Measurements from ENCODE around the gene KRT76.
"Not testable (repeated sequence)": the region's sequence is repeated elsewhere in the genome, so short reads cannot be mapped to it uniquely, and the experiment has no call there.

KRT76 gene

GRCh38 chr12:52779914-52780313 is 2.8 kb upstream of the KRT76 start:
- no peak for DNase-seq

DNA sequence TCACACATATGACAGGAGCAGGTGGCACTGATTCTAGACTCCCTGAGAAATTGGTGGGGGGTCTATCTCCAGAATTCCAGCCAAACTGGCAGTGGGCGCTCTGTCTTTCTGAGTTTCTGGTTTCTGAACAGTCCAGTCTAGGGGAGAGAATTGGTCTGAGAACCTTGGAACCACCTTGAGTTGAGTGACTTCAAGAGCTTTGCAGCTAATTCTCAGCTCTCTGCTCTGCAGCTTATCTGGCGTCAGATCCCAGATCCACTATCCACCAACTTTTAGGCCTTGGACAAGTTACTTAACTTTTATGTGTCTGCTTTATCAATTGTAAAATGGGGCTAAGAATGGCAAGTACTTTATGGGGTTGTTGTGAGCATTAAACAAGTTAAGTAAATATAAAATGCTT is 1.7 kb upstream of the KRT76 start:
- DNase-seq: no peak

- no peak for DNase-seq
These were observed 421 bp upstream of the KRT76 start for GRCh38 chr12:52777566-52777965.

- no peak for DNase-seq
These were observed 710 bp downstream of the KRT76 start for GRCh38 chr12:52776435-52776834.

DNA sequence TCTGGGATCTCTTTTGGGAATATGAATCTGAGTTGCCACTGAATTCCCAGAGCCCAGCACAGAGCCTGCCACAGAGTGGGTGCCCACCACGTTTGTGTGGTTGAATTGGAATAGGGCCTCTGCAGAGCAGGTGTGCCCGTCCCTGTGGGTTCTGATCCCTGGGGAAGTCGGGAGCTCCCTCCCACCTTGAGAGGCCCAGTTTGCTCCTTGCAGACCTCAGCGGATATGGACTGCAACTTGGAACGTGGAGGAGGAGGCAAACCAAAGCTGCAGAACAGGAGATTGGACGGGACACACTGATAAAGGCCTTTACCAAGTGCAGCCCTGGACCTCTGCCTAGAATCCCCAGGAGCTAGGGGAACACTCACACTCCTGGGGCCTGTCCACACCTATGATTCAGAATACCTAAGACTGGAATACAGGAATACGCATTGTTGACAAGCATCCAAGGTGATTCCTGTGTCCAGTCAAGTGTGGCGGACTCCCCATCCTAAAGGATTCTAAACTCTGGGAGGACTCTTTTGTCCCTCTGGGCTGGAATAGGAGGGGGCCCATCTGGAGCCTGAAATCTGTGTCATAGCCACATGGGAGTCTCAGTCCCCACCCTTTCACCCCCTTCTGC is 2.4 kb downstream of the KRT76 start:
- no peak for DNase-seq

DNA sequence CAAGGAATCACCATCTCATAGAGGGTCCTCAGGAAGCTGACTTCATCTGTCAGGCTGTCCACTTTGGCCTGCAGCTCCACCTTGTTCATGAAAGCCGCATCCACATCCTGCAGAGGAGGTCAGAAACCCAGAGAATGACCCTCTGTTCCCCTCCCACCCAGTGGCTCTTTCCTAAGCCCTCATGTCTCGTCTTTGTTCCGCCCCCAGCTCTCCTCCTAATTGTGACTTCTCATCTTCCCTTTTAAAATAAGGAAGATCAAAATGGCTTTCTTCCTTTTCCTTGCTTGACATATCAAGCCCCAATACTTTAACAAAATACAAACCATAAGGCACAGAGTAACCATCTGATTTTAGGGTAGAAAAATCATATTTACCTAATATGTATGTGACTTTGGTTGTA is 4.4 kb downstream of the KRT76 start:
- no peak for DNase-seq

DNA sequence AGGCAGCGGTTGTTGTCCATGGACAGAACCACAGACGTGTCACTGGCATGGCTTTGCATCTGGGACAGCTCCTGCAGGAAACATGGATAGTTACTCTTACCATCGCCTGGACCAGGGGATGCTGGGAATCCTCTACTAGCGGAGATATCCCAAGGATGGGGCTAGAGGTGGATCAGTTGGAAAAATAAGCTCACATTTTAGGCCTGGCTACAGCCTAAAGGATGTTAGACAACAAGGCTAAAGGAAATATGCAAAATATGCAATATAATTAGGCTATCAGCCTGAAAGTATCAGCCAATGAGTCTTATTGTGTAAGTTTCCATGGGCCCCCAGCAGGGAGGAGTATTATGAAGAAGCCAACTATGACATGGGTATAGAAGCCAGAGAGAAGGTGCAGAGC is 5.0 kb downstream of the KRT76 start:
- DNase-seq: no peak

DNA sequence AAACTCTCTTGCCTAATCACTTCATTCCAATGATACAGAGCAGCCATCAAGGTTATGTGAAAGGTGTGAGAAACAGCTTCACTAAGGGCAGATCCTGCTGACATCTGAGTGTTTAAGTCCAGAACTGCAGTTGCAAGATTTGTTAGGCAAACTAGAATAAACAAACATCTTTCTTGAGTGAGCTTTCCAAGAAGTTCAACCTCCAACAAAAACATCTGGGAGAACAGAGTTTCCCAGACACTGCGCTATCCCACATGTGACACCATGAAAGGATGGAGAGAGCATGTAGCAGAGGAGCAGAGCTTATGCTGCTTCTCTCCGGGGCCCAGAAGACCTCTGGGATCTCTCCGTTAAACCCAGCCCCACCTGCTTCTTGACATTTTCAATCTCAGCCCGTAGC is 5.6 kb downstream of the KRT76 start:
- DNase-seq: no peak

- no peak for DNase-seq
These were observed 6.1 kb downstream of the KRT76 start for GRCh38 chr12:52771088-52771487.

- no peak for DNase-seq
These were observed 7.2 kb downstream of the KRT76 start for GRCh38 chr12:52769946-52770345.

DNA sequence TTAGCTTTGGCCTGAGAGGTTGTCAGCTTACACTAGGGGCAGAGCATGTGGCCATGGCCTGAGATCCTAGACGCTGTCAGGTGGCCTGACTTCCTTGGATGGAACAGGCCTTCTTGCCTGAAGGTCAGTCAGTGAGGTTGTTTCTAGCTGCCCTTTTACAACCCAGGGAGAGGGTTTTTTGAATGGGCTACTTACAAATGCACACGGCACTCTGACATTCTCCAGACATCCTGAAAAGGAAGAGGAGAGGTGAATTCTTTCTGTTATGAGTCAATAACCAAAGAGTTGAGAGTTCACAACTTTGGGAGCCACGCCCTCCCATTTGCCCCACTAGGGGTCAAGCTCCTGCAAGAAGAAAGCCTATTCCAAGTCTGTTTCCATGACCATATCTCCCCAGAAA is 7.8 kb downstream of the KRT76 start:
- DNase-seq: no peak

DNA sequence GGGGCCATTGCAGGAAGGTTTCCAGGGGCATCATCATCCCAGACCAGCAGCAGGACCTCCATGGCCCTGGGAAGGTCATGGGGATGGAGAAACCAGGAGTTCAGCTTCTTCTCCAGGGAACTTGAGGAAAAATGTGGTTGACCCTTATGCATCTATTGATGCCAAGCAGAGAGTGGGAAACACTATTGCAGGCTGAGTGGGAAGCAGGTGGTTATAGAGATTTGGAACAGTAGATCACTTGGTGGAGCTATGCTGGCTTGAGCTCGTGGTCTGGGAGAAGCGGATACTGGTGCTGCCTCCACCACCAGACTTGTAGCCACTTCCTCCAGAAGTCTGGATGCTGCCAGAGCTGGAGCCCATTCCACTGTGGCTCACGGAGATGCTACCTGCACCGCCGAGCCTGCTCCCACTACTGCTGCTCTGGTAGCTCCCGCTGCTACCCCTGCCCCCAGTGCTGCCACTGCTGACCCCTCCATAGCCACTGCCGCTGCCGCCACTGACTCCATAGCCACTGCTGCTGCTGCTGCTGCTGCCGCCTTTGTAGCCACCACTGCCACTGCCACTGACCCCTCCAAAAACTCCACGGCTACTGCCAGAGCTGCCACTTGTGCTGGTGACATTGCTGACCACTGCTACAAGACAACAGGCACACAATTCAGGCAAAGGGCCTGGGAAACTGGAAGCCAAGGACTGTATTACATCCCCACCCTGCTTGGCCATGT is 8.5 kb downstream of the KRT76 start:
- no peak for DNase-seq

DNA sequence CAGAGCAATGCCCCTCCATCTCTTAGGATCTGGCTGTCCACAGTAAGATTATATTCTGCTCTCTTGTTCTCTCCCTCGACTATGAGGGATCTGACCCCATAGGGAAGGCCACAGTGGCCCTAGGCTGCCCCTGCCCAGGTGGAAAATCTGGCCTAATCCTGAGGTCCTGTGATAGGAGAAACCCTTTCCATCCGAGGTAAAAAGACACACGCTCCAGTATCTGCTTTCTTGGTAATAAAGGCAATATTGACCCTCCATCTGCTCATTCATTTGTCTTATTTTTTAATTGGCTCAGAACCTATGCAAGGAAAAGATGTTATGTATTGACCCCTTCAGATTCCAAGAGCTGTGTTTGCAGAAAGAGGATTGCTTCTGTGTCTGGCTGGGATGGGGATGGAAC is 9.7 kb downstream of the KRT76 start:
- no peak for DNase-seq

- DNase-seq: no peak
These were observed 10.1 kb downstream of the KRT76 start for GRCh38 chr12:52767020-52767379.

GRCh38 chr12:52766351-52767019 is 10.7 kb downstream of the KRT76 start:
- DNase-seq: no peak

- DNase-seq: no peak
These were observed 11.4 kb downstream of the KRT76 start for GRCh38 chr12:52765702-52766101.

DNA sequence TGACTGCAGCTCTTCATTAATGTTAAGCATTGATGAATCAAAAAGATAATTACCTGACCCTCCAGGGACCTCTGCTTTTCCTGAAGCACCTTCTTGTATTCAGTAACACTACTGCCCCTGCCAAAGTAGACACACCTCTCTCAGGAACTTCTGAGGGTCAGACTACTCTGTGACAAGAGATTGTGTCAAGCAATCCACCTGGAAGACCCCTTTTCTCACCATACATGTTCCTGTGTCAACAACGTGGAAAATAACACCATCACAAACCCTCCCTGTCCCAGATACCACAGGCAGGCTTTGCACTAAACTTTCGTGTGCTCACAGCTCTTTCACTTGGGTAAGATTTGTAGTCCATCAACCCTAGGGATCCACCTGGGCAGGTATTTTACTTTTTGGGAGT is 13.2 kb downstream of the KRT76 start:
- DNase-seq: no peak

DNA sequence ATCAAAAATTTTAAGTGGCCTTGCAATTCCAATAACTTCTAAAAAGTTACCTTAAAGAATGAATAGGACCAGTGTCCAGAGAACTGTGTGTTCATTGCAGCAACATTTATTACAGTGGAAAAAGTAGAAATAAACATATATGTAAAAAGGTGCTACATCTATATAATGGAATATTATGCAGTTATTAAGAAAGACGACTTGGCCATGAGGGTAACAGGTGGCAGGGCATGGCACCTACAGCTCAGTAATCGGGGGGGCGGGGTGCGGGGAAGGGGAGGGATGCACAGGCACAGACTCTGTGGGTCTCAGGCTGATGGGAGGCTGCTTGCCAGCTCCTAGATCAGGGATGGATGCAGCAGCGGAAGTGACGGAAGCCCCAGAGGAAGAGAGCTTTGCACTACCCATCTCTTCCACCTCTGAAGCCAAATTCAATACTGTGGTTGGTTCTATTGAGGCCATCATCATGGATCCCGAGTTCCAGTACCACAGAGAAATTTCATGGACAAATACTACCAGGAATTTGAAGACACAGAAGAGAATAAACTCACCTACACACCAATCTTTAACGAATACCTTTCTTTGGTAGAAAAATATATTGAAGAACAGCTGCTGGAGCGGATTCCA is 14.0 kb downstream of the KRT76 start:
- no peak for DNase-seq

GRCh38 chr12:52761802-52762201 is 15.3 kb downstream of the KRT76 start:
- DNase-seq: no peak

DNA sequence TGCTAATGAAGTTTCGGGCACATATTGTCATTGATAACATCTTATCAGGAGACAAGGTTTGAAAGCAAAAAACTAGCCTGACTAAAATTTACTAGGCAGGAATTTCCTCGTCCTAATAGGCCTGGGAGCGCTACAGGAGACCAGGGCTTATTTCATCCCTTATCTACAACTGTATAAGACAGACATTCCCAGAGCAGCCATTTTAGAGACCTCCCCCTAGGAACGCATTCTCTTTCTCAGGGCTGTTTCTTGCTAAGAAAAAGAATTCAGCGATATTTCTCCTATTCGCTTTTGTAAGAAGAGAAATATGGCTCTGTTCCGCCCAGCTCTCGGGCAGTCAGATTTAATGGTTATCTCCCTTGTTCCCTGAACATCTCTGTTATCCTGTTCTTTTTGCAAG is 15.9 kb downstream of the KRT76 start:
- DNase-seq: not testable (repeated sequence)

DNA sequence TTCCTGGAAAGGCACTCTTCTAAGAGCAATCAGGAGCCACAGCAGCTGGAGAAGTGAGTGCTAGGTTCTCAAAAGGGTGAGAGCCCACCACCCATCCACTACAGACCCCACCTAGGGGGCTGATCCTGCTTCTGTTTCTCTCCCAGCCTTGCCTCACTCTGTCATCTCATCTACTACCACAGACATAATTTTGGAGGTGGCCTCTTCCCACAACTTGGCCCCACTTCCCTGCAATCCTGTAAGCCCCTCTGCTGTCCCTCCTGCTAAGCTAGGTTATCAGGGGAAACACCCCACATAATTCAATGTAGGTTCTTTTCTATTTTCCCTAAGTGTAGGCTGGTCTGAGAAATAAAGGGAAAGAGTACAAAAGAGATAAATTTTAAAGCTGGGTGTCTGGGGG is 16.5 kb downstream of the KRT76 start:
- DNase-seq: no peak

DNA sequence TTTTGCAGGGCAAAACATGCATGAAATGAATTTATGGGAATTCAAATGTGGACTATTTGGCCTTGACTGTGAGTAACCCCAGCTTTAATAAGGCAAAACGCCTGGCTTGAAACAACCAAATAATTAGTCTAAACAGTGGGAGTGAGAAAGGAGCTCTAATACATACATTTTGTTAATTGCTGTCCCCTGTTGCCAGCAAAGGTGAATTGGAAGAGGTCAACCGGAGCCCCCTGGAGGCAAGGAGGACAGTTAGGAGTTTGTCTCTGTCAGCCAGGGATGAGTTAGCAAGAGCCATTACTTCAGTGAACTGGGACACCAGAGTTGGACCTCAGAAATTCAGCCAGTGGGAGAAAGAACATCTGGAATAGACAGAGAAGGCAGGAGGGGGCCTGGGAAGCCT is 17.4 kb downstream of the KRT76 start:
- DNase-seq: no peak

- no peak for DNase-seq
These were observed 17.9 kb downstream of the KRT76 start for GRCh38 chr12:52759218-52759617.
